Lower leg skin (tissue), 3 donors: Measurements from ENCODE around the gene CYP2D6.

Experiments used
- POLR2A ChIP-seq, 2 donors: fragments of 450-650 bp; IDR thresholded peaks; one replicate each; pipeline ENCODE4 v1.6.1; 2016 to 2017; ENCODE audit warnings: antibody characterized with exemption in 2 of 2, mild to moderate bottlenecking in 1 of 2, moderate library complexity in 1 of 2
- TF ChIP-seq, protein P1 (sequence below), 3 donors: fragments of 450-650 bp; IDR thresholded peaks; one replicate each; pipeline ENCODE4 v1.5.1; 2016; ENCODE audit warnings: antibody characterized with exemption in 3 of 3, mild to moderate bottlenecking in 3 of 3, moderate library complexity in 2 of 3

- TF ChIP-seq, protein P1, sequence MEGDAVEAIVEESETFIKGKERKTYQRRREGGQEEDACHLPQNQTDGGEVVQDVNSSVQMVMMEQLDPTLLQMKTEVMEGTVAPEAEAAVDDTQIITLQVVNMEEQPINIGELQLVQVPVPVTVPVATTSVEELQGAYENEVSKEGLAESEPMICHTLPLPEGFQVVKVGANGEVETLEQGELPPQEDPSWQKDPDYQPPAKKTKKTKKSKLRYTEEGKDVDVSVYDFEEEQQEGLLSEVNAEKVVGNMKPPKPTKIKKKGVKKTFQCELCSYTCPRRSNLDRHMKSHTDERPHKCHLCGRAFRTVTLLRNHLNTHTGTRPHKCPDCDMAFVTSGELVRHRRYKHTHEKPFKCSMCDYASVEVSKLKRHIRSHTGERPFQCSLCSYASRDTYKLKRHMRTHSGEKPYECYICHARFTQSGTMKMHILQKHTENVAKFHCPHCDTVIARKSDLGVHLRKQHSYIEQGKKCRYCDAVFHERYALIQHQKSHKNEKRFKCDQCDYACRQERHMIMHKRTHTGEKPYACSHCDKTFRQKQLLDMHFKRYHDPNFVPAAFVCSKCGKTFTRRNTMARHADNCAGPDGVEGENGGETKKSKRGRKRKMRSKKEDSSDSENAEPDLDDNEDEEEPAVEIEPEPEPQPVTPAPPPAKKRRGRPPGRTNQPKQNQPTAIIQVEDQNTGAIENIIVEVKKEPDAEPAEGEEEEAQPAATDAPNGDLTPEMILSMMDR (IDR thresholded peaks at IDR 0.05) = no peak
- no peak for TF ChIP-seq POLR2A (IDR thresholded peaks at IDR 0.05)
These were observed 15.9 kb downstream of the CYP2D6 start for GRCh38 chr22:42114721-42115120.
